ENCODE results near the gene NXF3. TPM values are rescaled to one million over a fixed set of nuclear protein-coding genes. Genes with fewer than 3 reads are reported as not detected.

The NXF3 gene
- total RNA-seq, result 0.26 TPM in 1 of 2 replicates, not detected in the other

DNA sequence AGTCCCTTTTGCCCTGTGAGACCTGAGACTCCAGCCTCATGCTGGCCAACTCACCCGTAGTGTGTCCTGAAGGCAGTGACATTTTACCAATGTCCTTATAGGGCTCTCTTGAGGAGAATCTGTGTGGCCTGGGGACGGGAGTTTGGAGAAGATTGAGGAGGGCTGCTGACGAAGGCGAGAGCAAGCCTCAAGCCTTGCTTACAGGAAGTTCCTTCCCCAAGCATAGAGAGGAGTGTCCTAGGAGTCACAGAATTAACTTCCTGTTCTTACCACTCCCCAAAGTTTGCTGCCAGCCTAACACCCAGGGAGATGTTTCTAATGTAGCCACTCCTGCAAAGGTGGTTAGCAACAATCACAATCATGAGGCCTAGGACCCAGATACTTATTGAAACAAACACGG is at the start of gene NXF3:
Gene NXF3 (minus strand): TSS at position 202 of the 400 bp plus-strand sequence. CDS start 120 bp downstream, at position 82.

DNA sequence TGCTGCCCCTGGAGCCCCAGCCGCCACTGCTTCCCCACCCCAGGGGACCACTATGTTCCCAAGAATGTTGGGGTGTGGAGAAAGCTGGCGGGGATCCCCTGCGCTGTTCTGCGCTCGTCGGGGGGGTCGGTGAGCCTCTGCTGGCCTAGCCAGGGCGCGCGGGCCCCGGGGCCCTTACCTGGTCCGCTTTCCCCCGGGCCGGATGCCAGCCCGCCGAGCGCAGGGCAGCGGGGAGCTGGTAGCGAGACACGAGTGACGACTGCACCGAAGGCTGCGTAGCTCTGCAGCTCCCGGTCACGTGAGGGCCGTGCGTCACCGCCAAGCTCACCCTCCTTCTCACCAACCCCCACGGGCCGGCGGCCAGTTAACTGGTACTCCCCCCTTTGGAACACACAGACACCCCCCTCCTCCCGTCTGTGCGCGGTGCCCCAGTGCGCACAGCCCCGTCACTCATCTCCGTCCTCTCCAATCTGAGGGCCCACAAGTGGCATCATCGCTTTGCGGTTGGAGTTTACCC is 29.0 kb downstream of the NXF3 start, which contains the start of gene BEX1:
Gene BEX1 (minus strand): TSS at position 254 of the 517 bp plus-strand sequence. CDS start 897 bp downstream, outside the sequence.

Other genes starting within 250 kb of the NXF3 start
- 1.5 and 1.6 TPM in 2 replicates for gene RAB40AL, start 155.9 kb downstream of the NXF3 start, total RNA-seq
- gene BEX1, start 29.0 kb downstream of the NXF3 start, total RNA-seq, result not detected in 2 replicates
- 25.6 and 31.1 TPM in 2 replicates for gene BEX4, start 122.0 kb upstream of the NXF3 start, total RNA-seq
- gene TCEAL8, start 162.0 kb upstream of the NXF3 start, total RNA-seq, result 152 and 168 TPM in 2 replicates
- gene TCEAL5, start 183.6 kb upstream of the NXF3 start, total RNA-seq, result not detected in 2 replicates
- 0.91 and 2.7 TPM in 2 replicates for gene BEX2, start 217.8 kb upstream of the NXF3 start, total RNA-seq
- gene TCEAL7, start 237.1 kb upstream of the NXF3 start, total RNA-seq, result 11.8 and 31.9 TPM in 2 replicates

Data from articular chondrocyte of knee joint (primary cell).